Uterus (tissue), 2 donors: ENCODE results near the gene ZNF497.

Source experiments
- POLR2A ChIP-seq, 2 donors: fragments of 450-650 bp; IDR thresholded peaks; one replicate each; pipeline ENCODE4 v1.6.1; 2016; ENCODE audit warnings: antibody characterized with exemption in 2 of 2, mild to moderate bottlenecking in 1 of 2, moderate library complexity in 1 of 2
- TF ChIP-seq, protein P1 (sequence below), 4 experiments: fragments of 200-600 bp in 2 of 4; fragments of 450-650 bp in 2 of 4; sonication (generic) in 2 of 4; IDR thresholded peaks; one replicate each; pipeline ENCODE4 v1.5.1; 2016 to 2019; ENCODE audit warnings: antibody characterized with exemption in 4 of 4, mild to moderate bottlenecking in 2 of 4, moderate library complexity in 1 of 4

DNA sequence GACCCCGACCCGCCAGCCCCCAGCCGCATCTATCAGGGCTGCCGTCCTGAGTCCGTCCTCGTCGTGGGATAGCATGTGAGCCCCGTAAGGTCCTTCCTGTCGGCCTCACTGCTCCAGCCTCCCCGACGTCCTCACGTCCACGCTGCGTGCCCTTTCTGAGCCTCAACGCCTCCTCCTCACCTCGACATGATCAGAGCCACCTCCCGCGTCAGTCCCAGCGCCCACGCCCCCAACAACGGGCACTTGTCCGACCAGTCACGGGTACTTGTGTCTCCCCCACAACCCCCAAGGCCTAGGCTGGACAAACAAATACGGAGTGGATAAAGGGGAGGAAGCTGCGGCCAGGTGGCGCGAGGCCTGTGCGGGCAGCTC lies 665 bp downstream of the ZNF497 start:
- TF ChIP-seq, protein P1, sequence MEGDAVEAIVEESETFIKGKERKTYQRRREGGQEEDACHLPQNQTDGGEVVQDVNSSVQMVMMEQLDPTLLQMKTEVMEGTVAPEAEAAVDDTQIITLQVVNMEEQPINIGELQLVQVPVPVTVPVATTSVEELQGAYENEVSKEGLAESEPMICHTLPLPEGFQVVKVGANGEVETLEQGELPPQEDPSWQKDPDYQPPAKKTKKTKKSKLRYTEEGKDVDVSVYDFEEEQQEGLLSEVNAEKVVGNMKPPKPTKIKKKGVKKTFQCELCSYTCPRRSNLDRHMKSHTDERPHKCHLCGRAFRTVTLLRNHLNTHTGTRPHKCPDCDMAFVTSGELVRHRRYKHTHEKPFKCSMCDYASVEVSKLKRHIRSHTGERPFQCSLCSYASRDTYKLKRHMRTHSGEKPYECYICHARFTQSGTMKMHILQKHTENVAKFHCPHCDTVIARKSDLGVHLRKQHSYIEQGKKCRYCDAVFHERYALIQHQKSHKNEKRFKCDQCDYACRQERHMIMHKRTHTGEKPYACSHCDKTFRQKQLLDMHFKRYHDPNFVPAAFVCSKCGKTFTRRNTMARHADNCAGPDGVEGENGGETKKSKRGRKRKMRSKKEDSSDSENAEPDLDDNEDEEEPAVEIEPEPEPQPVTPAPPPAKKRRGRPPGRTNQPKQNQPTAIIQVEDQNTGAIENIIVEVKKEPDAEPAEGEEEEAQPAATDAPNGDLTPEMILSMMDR (IDR thresholded peaks at IDR 0.05): no peak
- TF ChIP-seq POLR2A (IDR thresholded peaks at IDR 0.05): no peak
